Left hindlimb (tissue), 1 donor: ENCODE data around the gene MAP3K2.

Experiments used
- DNase-seq: peaks from one replicate; pipeline ENCODE4 v3.0.0-alpha.2; 2018

The MAP3K2 gene

GRCh38 chr2:127387655-127388422 lies at the start of gene MAP3K2:
TSS of gene MAP3K2 (minus strand) at chr2:127387975. CDS start at chr2:127343129, 44,846 bp downstream.
- peak; percentile 96 for DNase-seq

- no peak for DNase-seq
Measured at GRCh38 chr2:127437056-127437455, 49.3 kb upstream of the MAP3K2 start.

GRCh38 chr2:127434515-127434914 lies 46.7 kb upstream of the MAP3K2 start:
- no peak for DNase-seq

GRCh38 chr2:127431408-127432023 lies 43.7 kb upstream of the MAP3K2 start:
- no peak for DNase-seq

- no peak for DNase-seq
Measured at GRCh38 chr2:127429844-127430425, 42.2 kb upstream of the MAP3K2 start.

GRCh38 chr2:127429291-127429690 lies 41.5 kb upstream of the MAP3K2 start:
- DNase-seq = no peak

GRCh38 chr2:127428815-127429109 lies 41.0 kb upstream of the MAP3K2 start:
- DNase-seq = no peak

- no peak for DNase-seq
Measured at GRCh38 chr2:127428057-127428814, 40.5 kb upstream of the MAP3K2 start.

- no peak for DNase-seq
Measured at GRCh38 chr2:127427376-127428056, 39.7 kb upstream of the MAP3K2 start.

- DNase-seq = no peak
Measured at GRCh38 chr2:127426501-127427354, 39.0 kb upstream of the MAP3K2 start.

GRCh38 chr2:127425540-127426490 lies 38.0 kb upstream of the MAP3K2 start:
- no peak for DNase-seq

GRCh38 chr2:127424598-127425520 lies 37.1 kb upstream of the MAP3K2 start:
- no peak for DNase-seq

GRCh38 chr2:127423880-127424279 lies 36.1 kb upstream of the MAP3K2 start:
- no peak for DNase-seq

- no peak for DNase-seq
Measured at GRCh38 chr2:127423478-127423843, 35.7 kb upstream of the MAP3K2 start.

GRCh38 chr2:127422559-127423477 lies 35.0 kb upstream of the MAP3K2 start:
- no peak for DNase-seq

- no peak for DNase-seq
Measured at GRCh38 chr2:127421871-127422558, 34.2 kb upstream of the MAP3K2 start.

GRCh38 chr2:127421116-127421800 lies 33.5 kb upstream of the MAP3K2 start:
- no peak for DNase-seq
